ENCODE measurements around the gene COL9A1. TPM values are rescaled to one million over a fixed set of nuclear protein-coding genes. Genes with fewer than 3 reads are reported as not detected.

Gene COL9A1
- total RNA-seq, 4 donors from 2014 or later: 0.07 to 0.81 (median 0.27) TPM; not detected in 1

- Histone ChIP-seq H3K9me3 (no peaks in the 10 kb centered on the region), H3K36me3 (no peaks in the 10 kb centered on the region), H3K27ac (no peak overlapping the region), H3K4me1 (peaks cover 0 to 16% (median 4%) of the 10 kb centered on the region in 3 donors), H3K4me3 (peak overlapping the region in 1 of 2 donors; percentile 37), H3K27me3 (peaks cover 51% of the 10 kb centered on the region)
- ATAC-seq: no peak
- TF ChIP-seq POLR2AphosphoS5 (IDR thresholded peaks at IDR 0.05) (no peak), CTCF (IDR thresholded peaks at IDR 0.05) (no peak), EP300 (IDR thresholded peaks at IDR 0.05) (no peak), POLR2A (IDR thresholded peaks at IDR 0.05) (no peak)
- WGBS, 2 donors (ENCODE audit: low coverage in 1 of 2): no CpG with 5 or more reads among the region's 31 CpGs
Observed at GRCh38 chr6:70282919-70283461, 19.9 kb downstream of the COL9A1 start.

- Histone ChIP-seq H3K27me3 (peaks cover 51% of the 10 kb centered on the region), H3K9me3 (no peaks in the 10 kb centered on the region), H3K27ac (no peak overlapping the region), H3K4me3 (peak overlapping the region in 1 of 2 donors; percentile 37), H3K36me3 (no peaks in the 10 kb centered on the region), H3K4me1 (peaks cover 0 to 16% (median 4%) of the 10 kb centered on the region in 3 donors)
- TF ChIP-seq EP300 (IDR thresholded peaks at IDR 0.05) (no peak), CTCF (IDR thresholded peaks at IDR 0.05) (no peak), POLR2A (IDR thresholded peaks at IDR 0.05) (no peak), POLR2AphosphoS5 (IDR thresholded peaks at IDR 0.05) (no peak)
- WGBS, 2 donors (ENCODE audit: low coverage in 1 of 2): 0 to 8% methylated on average over 7 to 10 of the region's 39 CpGs
- ATAC-seq: no peak
Observed at GRCh38 chr6:70282312-70282918, 20.5 kb downstream of the COL9A1 start.

GRCh38 chr6:70281923-70282311 lies 21.0 kb downstream of the COL9A1 start:
- H3K27ac ChIP-seq: no peak overlapping the region
- ATAC-seq: no peak
- H3K9me3 ChIP-seq: no peaks in the 10 kb centered on the region
- H3K4me1 ChIP-seq: peaks cover 0 to 16% (median 4%) of the 10 kb centered on the region in 3 donors
- 49% methylated on average over 4 to 8 of the region's 8 CpGs for WGBS, 2 donors (ENCODE audit: low coverage in 1 of 2)
- TF ChIP-seq EP300 (IDR thresholded peaks at IDR 0.05) (no peak), POLR2A (IDR thresholded peaks at IDR 0.05) (no peak)
- no peaks in the 10 kb centered on the region for H3K36me3 ChIP-seq
- H3K27me3 ChIP-seq: peaks cover 47% of the 10 kb centered on the region
- peak overlapping the region in 1 of 2 donors; percentile 37 for H3K4me3 ChIP-seq

- ATAC-seq: no peak
- Histone ChIP-seq H3K27ac (no peak overlapping the region), H3K9me3 (no peaks in the 10 kb centered on the region), H3K27me3 (peaks cover 41% of the 10 kb centered on the region), H3K36me3 (no peaks in the 10 kb centered on the region), H3K4me3 (no peak overlapping the region), H3K4me1 (peaks cover 0 to 16% (median 4%) of the 10 kb centered on the region in 3 donors)
- TF ChIP-seq POLR2A (IDR thresholded peaks at IDR 0.05) (no peak), CTCF (IDR thresholded peaks at IDR 0.05) (no peak), POLR2AphosphoS5 (IDR thresholded peaks at IDR 0.05) (no peak), EP300 (IDR thresholded peaks at IDR 0.05) (no peak)
- 57% methylated on average over 7 of the region's 15 CpGs; no CpG with 5 or more reads in 1 of the 2 donors for WGBS, 2 donors (ENCODE audit: low coverage in 1 of 2)
Observed at GRCh38 chr6:70280400-70280853, 22.5 kb downstream of the COL9A1 start.

GRCh38 chr6:70277470-70277869 lies 25.4 kb downstream of the COL9A1 start:
- Histone ChIP-seq H3K27ac (no peak overlapping the region), H3K36me3 (no peaks in the 10 kb centered on the region), H3K4me3 (no peak overlapping the region), H3K9me3 (no peaks in the 10 kb centered on the region), H3K4me1 (peaks cover 0 to 8% (median 0%) of the 10 kb centered on the region in 3 donors), H3K27me3 (peaks cover 24% of the 10 kb centered on the region)
- 34 to 50% methylated on average over 2 of the region's 2 CpGs for WGBS, 2 donors (ENCODE audit: low coverage in 1 of 2)
- TF ChIP-seq POLR2AphosphoS5 (IDR thresholded peaks at IDR 0.05): peak; percentile 61
- TF ChIP-seq CTCF (IDR thresholded peaks at IDR 0.05): no peak
- ATAC-seq: no peak
